HepG2 (cell line): ENCODE results near the gene ZNF486.

ENCODE experiments used
- CTCF ChIP-seq: sonication (generic); formaldehyde crosslinking; IDR thresholded peaks from 2 replicates; pipeline ENCODE4 v1.5.0; 2020; ENCODE audit warnings: mild to moderate bottlenecking, missing genetic modification reagents, moderate library complexity
- EZH2 ChIP-seq: conservative IDR thresholded peaks from 2 replicates; pipeline ENCODE4 v1.6.1; 2012; ENCODE audit warnings: mild to moderate bottlenecking, low read depth, low read length, moderate library complexity
- POLR2A ChIP-seq, 2 experiments: IDR thresholded peaks; 2 replicates each; pipeline ENCODE4 v1.6.1; 2011; ENCODE audit warnings: low read depth in 2 of 2, low read length in 2 of 2, mild to moderate bottlenecking in 1 of 2, moderate library complexity in 1 of 2; ENCODE audit not compliant: insufficient read depth in 1 of 2
- POLR2AphosphoS5 ChIP-seq: IDR thresholded peaks from 2 replicates; pipeline ENCODE4 v1.6.1; 2012; ENCODE audit warnings: low read depth, low read length
- RAD21 ChIP-seq: fragments of 450-650 bp; formaldehyde crosslinking; IDR thresholded peaks from 2 replicates; pipeline ENCODE4 v1.5.0; 2020; ENCODE audit warnings: mild to moderate bottlenecking
- RNF2 ChIP-seq: fragments of 450-650 bp; conservative IDR thresholded peaks from 2 replicates; pipeline ENCODE4 v1.6.1; 2016; ENCODE audit warnings: low read depth

GRCh38 chr19:20197747-20198146 lies 30.7 kb downstream of the ZNF486 start:
- TF ChIP-seq RNF2, result no peak
- no peak for TF ChIP-seq POLR2A (IDR thresholded peaks at IDR 0.05; ENCODE audit: insufficient read depth in 1 of 2, low read depth in 2 of 2, low read length in 2 of 2)
- TF ChIP-seq EZH2, result no peak
- TF ChIP-seq RAD21 (CRISPR knock-in tag), result no peak
- TF ChIP-seq POLR2AphosphoS5, result no peak
- no peak for TF ChIP-seq CTCF (CRISPR knock-in tag)
